Neuronal stem cell (in vitro differentiated cells): Measurements from ENCODE around the gene BAIAP2.

Experiments
- DNase-seq: peaks from one replicate; pipeline ENCODE4 v3.0.0-alpha.2; 2013; ENCODE audit warnings: low spot score
- H2AFZ ChIP-seq: one replicate; pipeline ENCODE4 v1.6.1; 2013; ENCODE audit warnings: mild to moderate bottlenecking, low read length, inconsistent platforms
- H2AK5ac ChIP-seq: 2 replicates; pipeline ENCODE4 v1.6.1; 2013; ENCODE audit warnings: low read depth, mild to moderate bottlenecking, inconsistent platforms, low read length, moderate library complexity, mixed read lengths
- H2BK120ac ChIP-seq: 2 replicates; pipeline ENCODE4 v1.6.1; 2013; ENCODE audit warnings: low read depth, mild to moderate bottlenecking, inconsistent platforms, low read length, moderate library complexity, mixed read lengths
- H2BK12ac ChIP-seq: one replicate; pipeline ENCODE4 v1.6.1; 2013; ENCODE audit warnings: low read length, inconsistent platforms
- H2BK15ac ChIP-seq: 2 replicates; pipeline ENCODE4 v1.6.1; 2013; ENCODE audit warnings: mild to moderate bottlenecking, low read length, inconsistent platforms, mixed read lengths
- H2BK5ac ChIP-seq: one replicate; pipeline ENCODE4 v1.6.1; 2013; ENCODE audit warnings: inconsistent platforms, mild to moderate bottlenecking, low read length, moderate library complexity
- H3K14ac ChIP-seq: one replicate; pipeline ENCODE4 v1.6.1; 2013; ENCODE audit warnings: low read length, inconsistent platforms
- H3K18ac ChIP-seq: 2 replicates; pipeline ENCODE4 v1.6.1; 2013; ENCODE audit warnings: low read length, inconsistent platforms
- H3K23ac ChIP-seq: 2 replicates; pipeline ENCODE4 v1.6.1; 2013; ENCODE audit warnings: low read depth, mild to moderate bottlenecking, mixed read lengths, low read length, inconsistent platforms; ENCODE audit not compliant: poor library complexity
- H3K27ac ChIP-seq: replicated peaks from 3 replicates; pipeline ENCODE4 v1.5.1; 2013; ENCODE audit warnings: low read length, inconsistent platforms
- H3K27me3 ChIP-seq, 3 experiments: 2 replicates each; pipeline ENCODE4 v1.6.1; 2013; ENCODE audit warnings: low read length in 3 of 3, mild to moderate bottlenecking in 2 of 3, inconsistent platforms in 1 of 3, low read depth in 1 of 3, mixed read lengths in 1 of 3, moderate library complexity in 1 of 3; ENCODE audit not compliant: control insufficient read depth in 3 of 3, insufficient read depth in 3 of 3
- H3K36me3 ChIP-seq, 2 donors: replicated peaks in 1 of 2; 2 replicates each; pipeline ENCODE4 v1.6.1; 2013; ENCODE audit warnings: low read length in 2 of 2; ENCODE audit not compliant: control insufficient read depth in 2 of 2, insufficient read depth in 2 of 2
- H3K4ac ChIP-seq: 2 replicates; pipeline ENCODE4 v1.6.1; 2013; ENCODE audit warnings: inconsistent platforms, mild to moderate bottlenecking, low read length, moderate library complexity
- H3K4me1 ChIP-seq, 2 donors: 1 replicate in 1 of 2; 2 replicates in 1 of 2; pipeline ENCODE4 v1.6.1; 2013; ENCODE audit warnings: low read length in 2 of 2, low read depth in 1 of 2; ENCODE audit not compliant: control insufficient read depth in 2 of 2, insufficient read depth in 1 of 2
- H3K4me2 ChIP-seq: one replicate; pipeline ENCODE4 v1.6.1; 2013; ENCODE audit warnings: mild to moderate bottlenecking, low read length, inconsistent platforms; ENCODE audit not compliant: insufficient read depth, poor library complexity, severe bottlenecking
- H3K4me3 ChIP-seq, 2 donors: 2 replicates each; pipeline ENCODE4 v1.5.1; 2013; ENCODE audit warnings: low read length in 2 of 2, mild to moderate bottlenecking in 2 of 2, inconsistent platforms in 1 of 2, moderate library complexity in 1 of 2
- H3K79me1 ChIP-seq: one replicate; pipeline ENCODE4 v1.6.1; 2013; ENCODE audit warnings: low read depth, mild to moderate bottlenecking, inconsistent platforms, low read length, moderate library complexity
- H3K9ac ChIP-seq: one replicate; pipeline ENCODE4 v1.6.1; 2013; ENCODE audit warnings: mild to moderate bottlenecking, low read depth, low read length, inconsistent platforms; ENCODE audit not compliant: poor library complexity
- H3K9me3 ChIP-seq, 2 donors: replicated peaks in 1 of 2; 2 replicates each; pipeline versions ENCODE3 to v1.6.1; 2013; ENCODE audit warnings: low read length in 2 of 2, mild to moderate bottlenecking in 2 of 2, inconsistent platforms in 1 of 2, low read depth in 1 of 2, mixed read lengths in 1 of 2, moderate library complexity in 1 of 2; ENCODE audit not compliant: control insufficient read depth in 2 of 2, insufficient read depth in 1 of 2
- H4K8ac ChIP-seq: one replicate; pipeline ENCODE4 v1.6.1; 2013; ENCODE audit warnings: low read depth, mild to moderate bottlenecking, inconsistent platforms, low read length, moderate library complexity
- H4K91ac ChIP-seq: one replicate; pipeline ENCODE4 v1.6.1; 2013; ENCODE audit warnings: low read length, low read depth, mild to moderate bottlenecking, inconsistent platforms; ENCODE audit not compliant: poor library complexity
- WGBS, 2 donors: extraction: QIAGEN DNeasy Blood & Tissue Kit; methylation state at CpG; one replicate each; pipeline ENCODE4 v1.1.7; 2013; ENCODE audit warnings: missing lambda C conversion rate in 2 of 2, mixed read lengths in 1 of 2; ENCODE audit not compliant: insufficient read length in 2 of 2, insufficient replicate concordance in 1 of 2; ENCODE audit errors: extremely low coverage in 2 of 2; 5-methylcytosine and 5-hydroxymethylcytosine counted together

Gene BAIAP2

DNA sequence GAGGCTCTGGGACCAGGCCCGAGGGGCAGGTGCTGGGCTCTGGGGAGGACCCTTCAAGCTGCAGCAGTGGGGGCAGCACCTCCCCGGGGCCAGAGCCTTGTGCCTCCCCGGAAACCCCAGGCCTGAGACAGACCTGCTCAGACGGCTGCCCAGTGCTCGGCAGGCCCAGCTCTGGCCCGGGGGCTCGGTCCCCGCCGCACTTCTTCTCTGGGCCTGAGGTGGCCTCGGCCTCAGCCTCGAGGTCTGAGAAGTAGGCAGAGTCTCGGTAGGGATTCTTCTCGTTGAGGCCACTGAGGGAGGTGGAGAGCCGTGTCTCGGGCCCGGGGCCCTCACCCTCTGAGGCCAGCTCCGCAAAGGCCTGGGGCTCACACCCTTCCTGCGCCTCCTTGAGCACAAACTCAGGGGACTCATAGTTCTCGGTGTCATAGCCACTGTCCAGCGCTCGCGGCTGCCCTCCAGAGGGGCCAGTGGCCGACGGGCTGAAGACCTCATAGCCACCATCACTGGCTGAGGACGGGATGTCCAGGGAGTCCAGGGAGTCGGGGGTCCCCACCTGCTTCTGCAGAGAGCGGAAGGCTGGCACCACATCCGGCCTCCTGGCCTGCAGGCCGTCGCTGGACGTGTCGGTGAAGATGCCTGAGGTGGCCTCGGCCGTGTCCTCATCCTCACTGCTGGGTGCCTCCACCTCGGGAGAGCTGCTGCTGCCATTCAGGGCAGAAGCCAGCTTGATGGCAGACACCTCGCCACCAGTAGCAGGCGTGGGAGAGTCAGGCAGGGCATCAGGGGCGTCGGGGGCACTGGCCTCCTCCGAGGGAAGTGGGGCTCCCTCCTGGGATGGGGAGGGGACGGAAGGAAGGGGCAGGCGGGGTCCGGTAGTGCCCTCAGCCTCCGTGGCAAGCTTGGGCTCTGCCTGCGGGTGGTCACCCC lies 86.0 kb downstream of the BAIAP2 start:
- Histone ChIP-seq H4K91ac (no peak overlapping the region), H3K36me3 (peaks cover 0 to 8% of the 10 kb centered on the region in 2 donors), H3K27ac (no peak overlapping the region), H3K79me1 (peaks cover 5% of the 10 kb centered on the region), H3K4me2 (no peak overlapping the region), H3K9me3 (no peaks in the 10 kb centered on the region), H3K27me3 (peaks cover 0 to 25% (median 0%) of the 10 kb centered on the region in 3 experiments), H2AK5ac (no peak overlapping the region), H2BK15ac (peak overlapping the region; percentile 67), H3K23ac (peak overlapping the region; percentile 49), H3K14ac (no peak overlapping the region), H2AFZ (no peak overlapping the region), H3K4ac (no peak overlapping the region), H3K4me3 (no peak overlapping the region), H4K8ac (no peak overlapping the region), H3K9ac (no peak overlapping the region), H3K4me1 (peaks cover 0 to 5% of the 10 kb centered on the region in 2 donors), H2BK12ac (peak overlapping the region; percentile 77), H2BK120ac (no peak overlapping the region), H3K18ac (peak overlapping the region; percentile 59), H2BK5ac (peak overlapping the region; percentile 83)
- DNase-seq: no peak
- WGBS, 2 donors: no CpG with 5 or more reads among the region's 45 CpGs

DNA sequence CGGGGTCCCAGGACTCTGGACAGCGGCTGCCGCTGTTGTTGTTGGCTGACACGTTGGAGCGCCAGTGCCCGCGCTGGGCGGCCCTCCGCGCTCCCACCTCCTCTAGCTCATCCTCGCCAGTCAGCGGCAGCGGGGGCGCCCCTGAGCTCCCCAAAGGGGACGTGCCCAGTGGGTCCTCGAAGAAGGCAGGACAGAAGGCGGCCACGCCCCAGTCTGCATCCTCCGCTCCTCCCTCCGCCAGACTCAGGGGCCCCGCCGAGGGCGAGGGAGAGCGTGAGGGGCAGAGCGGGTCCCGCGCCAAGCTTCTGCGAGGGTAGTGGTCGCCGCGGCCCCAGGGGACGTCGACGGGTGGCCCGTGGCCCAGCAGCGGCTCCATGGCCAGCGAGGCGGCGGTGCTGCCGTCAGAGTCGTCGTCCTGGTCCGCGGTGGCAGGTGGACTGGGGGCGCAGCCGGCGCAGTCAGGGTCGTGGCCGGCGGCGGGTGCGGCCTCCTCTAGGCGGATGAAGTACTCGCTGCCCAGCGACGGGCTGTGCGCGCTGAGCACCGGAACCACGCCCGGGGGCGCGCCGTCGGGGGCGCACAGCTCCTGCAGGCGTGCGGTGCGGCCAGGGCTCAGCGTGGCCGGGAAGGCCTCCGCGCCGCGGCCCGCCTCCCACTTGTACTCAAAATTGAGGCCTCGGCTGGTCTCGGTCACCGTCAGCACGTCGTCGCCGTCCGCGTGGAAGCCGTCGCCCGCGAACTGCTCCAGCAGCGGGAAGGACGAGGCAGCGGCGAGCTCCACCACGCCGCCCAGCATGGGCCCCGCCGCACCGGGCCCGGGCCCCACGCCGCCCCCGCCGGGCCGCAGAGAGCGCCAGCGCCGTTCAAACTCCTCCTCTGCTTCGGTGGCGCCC lies 87.1 kb downstream of the BAIAP2 start:
- Histone ChIP-seq H3K9ac (no peak overlapping the region), H2BK15ac (peak overlapping the region; percentile 37), H3K27me3 (peaks cover 0 to 25% (median 0%) of the 10 kb centered on the region in 3 experiments), H3K23ac (peak overlapping the region; percentile 85), H3K18ac (peak overlapping the region; percentile 76), H3K4me2 (peak overlapping the region; percentile 11), H3K4me3 (no peak overlapping the region), H3K14ac (peak overlapping the region; percentile 75), H3K79me1 (peaks cover 5% of the 10 kb centered on the region), H3K36me3 (no peaks in the 10 kb centered on the region), H4K91ac (no peak overlapping the region), H3K27ac (no peak overlapping the region), H3K9me3 (no peaks in the 10 kb centered on the region), H2AK5ac (no peak overlapping the region), H2AFZ (no peak overlapping the region), H3K4me1 (peaks cover under 1 to 5% of the 10 kb centered on the region in 2 donors), H2BK120ac (no peak overlapping the region), H3K4ac (no peak overlapping the region), H2BK12ac (no peak overlapping the region), H4K8ac (no peak overlapping the region), H2BK5ac (peak overlapping the region; percentile 75)
- WGBS, 2 donors: no CpG with 5 or more reads among the region's 109 CpGs
- DNase-seq: no peak

DNA sequence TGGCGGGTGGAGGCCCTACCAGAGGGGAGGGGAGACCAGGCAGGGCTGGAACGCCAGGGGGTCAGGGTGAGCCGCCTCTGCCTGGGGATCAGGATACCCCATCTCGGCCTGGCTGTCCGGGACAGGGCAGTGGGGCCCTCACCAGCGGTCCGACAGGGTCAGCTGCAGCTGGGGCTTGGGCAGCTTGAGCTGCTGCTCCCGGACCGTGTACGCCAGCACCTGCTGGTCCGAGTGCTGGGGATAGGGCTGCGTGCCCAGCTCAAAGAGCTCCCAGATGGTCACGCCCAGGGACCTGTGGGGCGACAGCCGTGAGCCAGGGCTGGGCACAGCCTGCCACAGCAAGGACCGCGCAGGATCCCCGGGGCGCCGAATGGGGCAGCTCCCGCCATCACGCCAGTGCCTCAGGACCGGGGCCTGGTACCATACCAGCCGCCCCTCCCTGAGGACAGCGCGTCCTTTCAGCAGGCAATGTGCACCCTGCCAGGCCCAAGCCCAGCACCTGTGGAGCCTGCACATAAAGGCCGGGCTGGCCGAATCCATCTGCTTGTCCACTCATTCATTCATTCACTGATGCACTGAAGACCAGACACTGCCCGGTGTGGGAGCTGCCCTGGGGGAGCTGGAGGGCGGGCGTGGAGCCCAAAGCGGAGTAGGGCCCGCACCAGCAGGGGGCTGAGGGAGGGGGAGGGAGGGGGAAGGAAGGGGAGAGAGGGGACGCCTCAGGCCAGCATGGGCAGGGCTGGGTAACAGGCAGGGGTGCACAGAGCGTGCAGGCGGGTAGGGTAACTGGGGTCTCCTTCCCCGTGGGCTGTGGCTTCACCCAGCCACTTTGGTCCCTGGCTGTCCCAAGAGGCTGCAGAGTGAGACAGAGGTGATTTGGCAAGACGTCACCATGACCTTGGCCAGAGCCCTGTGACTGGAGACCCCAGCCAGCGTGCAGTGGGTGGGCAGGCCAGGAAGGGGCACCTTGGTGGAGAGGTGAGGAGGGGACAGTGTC lies 88.4 kb downstream of the BAIAP2 start:
- Histone ChIP-seq H2BK5ac (no peak overlapping the region), H2BK120ac (no peak overlapping the region), H3K9me3 (no peaks in the 10 kb centered on the region), H3K27ac (no peak overlapping the region), H3K23ac (peak overlapping the region; percentile 65), H3K14ac (peak overlapping the region; percentile 82), H3K18ac (peak overlapping the region; percentile 17), H4K8ac (no peak overlapping the region), H3K36me3 (no peaks in the 10 kb centered on the region), H3K4ac (no peak overlapping the region), H3K4me1 (peaks cover 7 to 8% of the 10 kb centered on the region in 2 donors), H2AFZ (no peak overlapping the region), H3K9ac (peak overlapping the region; percentile 70), H3K27me3 (peaks cover 0 to 25% (median 0%) of the 10 kb centered on the region in 3 experiments), H2BK12ac (no peak overlapping the region), H3K4me2 (no peak overlapping the region), H3K79me1 (peaks cover 5% of the 10 kb centered on the region), H3K4me3 (no peak overlapping the region), H2BK15ac (peak overlapping the region; percentile 26), H4K91ac (no peak overlapping the region), H2AK5ac (peak overlapping the region; percentile 95)
- no peak for DNase-seq
- WGBS, 2 donors: no CpG with 5 or more reads among the region's 39 CpGs
